ENCODE measurements around the gene RAB11FIP4. TPM values are rescaled to one million over a fixed set of nuclear protein-coding genes. Genes with fewer than 3 reads are reported as not detected.

Gene RAB11FIP4
- total and polyA plus RNA-seq, 2 donors (not counting 1 experiment from before 2014, with no cell fraction given), result 17.0 to 70.5 TPM

GRCh38 chr17:31390748-31391495, 553 bp upstream of the RAB11FIP4 start:
- intact Hi-C loops (cut with micrococcal nuclease), result no loop called here
- H3K36me3 ChIP-seq (replicated peaks in 1 of 2; ENCODE audit: control extremely low read depth in 1 of 2, control insufficient read depth in 1 of 2, extremely low read depth in 1 of 2, insufficient read depth in 2 of 2, low read length in 1 of 2), result no peaks in the 10 kb centered on the region
- CTCF ChIA-PET, result interaction anchor here (1.2 to 4.9 kb wide), 3 partner anchors 46 to 452 kb away, joined by 5 to 60 read pairs (median 54); no protein-coding TSS in a partner anchor
- H3K27ac ChIP-seq (ENCODE audit: low read length in 2 of 2), result no peak overlapping the region
- H4K20me1 ChIP-seq (ENCODE audit: control insufficient read depth, insufficient read depth, low read length, poor library complexity, severe bottlenecking), result no peaks in the 10 kb centered on the region
- no peak for ATAC-seq (ENCODE audit: low read depth)
- POLR2A ChIA-PET, result no interaction called here
- H3K27me3 ChIP-seq (replicated peaks in 1 of 4; ENCODE audit: control extremely low read depth in 1 of 4, control insufficient read depth in 3 of 4, insufficient read depth in 4 of 4, low read length in 3 of 4), result peaks cover 0 to 49% (median 23%) of the 10 kb centered on the region in 4 experiments
- H3K4me2 ChIP-seq (replicated peaks; ENCODE audit: low read depth, low read length, poor library complexity, severe bottlenecking), result peak overlapping the region; percentile 79
- H3K4me3 ChIP-seq (ENCODE audit: control extremely low read depth in 1 of 5, extremely low read depth in 1 of 5, insufficient read depth in 1 of 5, low read depth in 2 of 5, low read length in 4 of 5), result peak overlapping the region in 4 of 5 experiments; percentile 13 to 42 (median 24)
- no peaks in the 10 kb centered on the region for H3K79me2 ChIP-seq (ENCODE audit: control insufficient read depth, insufficient read depth, low read length)
- peak overlapping the region; percentile 48 for H3K9ac ChIP-seq (ENCODE audit: low read length)
- no peak overlapping the region for H3K27ac Mint-ChIP-seq
- H3K27me3 Mint-ChIP-seq, result peaks cover 56% of the 10 kb centered on the region
- TF ChIP-seq EZH2 (IDR thresholded peaks at IDR 0.05; ENCODE audit: borderline replicate concordance, insufficient read depth, low read depth, low read length, poor library complexity, severe bottlenecking), result no peak
- TF ChIP-seq, protein P1, sequence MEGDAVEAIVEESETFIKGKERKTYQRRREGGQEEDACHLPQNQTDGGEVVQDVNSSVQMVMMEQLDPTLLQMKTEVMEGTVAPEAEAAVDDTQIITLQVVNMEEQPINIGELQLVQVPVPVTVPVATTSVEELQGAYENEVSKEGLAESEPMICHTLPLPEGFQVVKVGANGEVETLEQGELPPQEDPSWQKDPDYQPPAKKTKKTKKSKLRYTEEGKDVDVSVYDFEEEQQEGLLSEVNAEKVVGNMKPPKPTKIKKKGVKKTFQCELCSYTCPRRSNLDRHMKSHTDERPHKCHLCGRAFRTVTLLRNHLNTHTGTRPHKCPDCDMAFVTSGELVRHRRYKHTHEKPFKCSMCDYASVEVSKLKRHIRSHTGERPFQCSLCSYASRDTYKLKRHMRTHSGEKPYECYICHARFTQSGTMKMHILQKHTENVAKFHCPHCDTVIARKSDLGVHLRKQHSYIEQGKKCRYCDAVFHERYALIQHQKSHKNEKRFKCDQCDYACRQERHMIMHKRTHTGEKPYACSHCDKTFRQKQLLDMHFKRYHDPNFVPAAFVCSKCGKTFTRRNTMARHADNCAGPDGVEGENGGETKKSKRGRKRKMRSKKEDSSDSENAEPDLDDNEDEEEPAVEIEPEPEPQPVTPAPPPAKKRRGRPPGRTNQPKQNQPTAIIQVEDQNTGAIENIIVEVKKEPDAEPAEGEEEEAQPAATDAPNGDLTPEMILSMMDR (IDR thresholded peaks at IDR 0.05), result no peak
- H3K9me3 Mint-ChIP-seq (ENCODE audit: insufficient read depth), result no peaks in the 10 kb centered on the region
- H3K4me1 ChIP-seq (ENCODE audit: control insufficient read depth in 2 of 2, insufficient read depth in 2 of 2, low read length in 2 of 2), result peaks cover 16 to 17% of the 10 kb centered on the region in 2 donors
- H3K4me1 Mint-ChIP-seq, result peaks cover 15% of the 10 kb centered on the region
- peak; percentile 36 for DNase-seq
- peak overlapping the region; percentile 64 for H2AFZ ChIP-seq (ENCODE audit: insufficient read depth, low read depth, low read length, poor library complexity, severe bottlenecking)
- 17% methylated on average over 50 of the region's 56 CpGs for WGBS (ENCODE audit: insufficient coverage)
- H3K9me3 ChIP-seq (ENCODE audit: control extremely low read depth in 1 of 3, control insufficient read depth in 2 of 3, insufficient read depth in 1 of 3, low read length in 2 of 3), result peaks cover 0 to 18% (median 0%) of the 10 kb centered on the region in 3 donors
- H3K4me3 Mint-ChIP-seq, result peak overlapping the region; percentile 77
